Renal pelvis (tissue), 12 donors: ENCODE data around the gene ACP5. TPM values are rescaled to one million over a fixed set of nuclear protein-coding genes. Genes with fewer than 3 reads are reported as not detected.
"Not testable (repeated sequence)": the region's sequence is repeated elsewhere in the genome, so short reads cannot be mapped to it uniquely, and the experiment has no call there.

Experiments
- DNase-seq: peaks from one replicate; pipeline ENCODE4 v3.0.0-alpha.2; 2013
- long read RNA-seq, 16 experiments: transcript quantifications; one replicate each; lab custom pipeline, GENCODE V29; 2026
- polyA plus RNA-seq, 3 donors: library from polyadenylated mRNA; unstranded; fragments of 120-200 nt; gene quantifications; one replicate each; pipeline ENCODE4 v1.2.1, GENCODE V29; 2013; ENCODE audit not compliant: insufficient read length in 3 of 3

Gene ACP5
- 10 to 100 TPM; 12.8 to 14.9 (median 13.4) TPM for polyA plus RNA-seq
- long read RNA-seq, donor 1, partial matches to known transcripts = 0 of 7 reads
- long read RNA-seq, donor 1, other reads (novel, unspliced or antisense) = 0 of 7 reads
- long read RNA-seq, donor 2, partial matches to known transcripts = 0 of 4 reads
- long read RNA-seq, donor 2, other reads (novel, unspliced or antisense) = 0 of 4 reads
- long read RNA-seq, donor 3, partial matches to known transcripts = 0 of 5 reads
- long read RNA-seq, donor 3, other reads (novel, unspliced or antisense) = 0 of 5 reads
- long read RNA-seq, donor 4, partial matches to known transcripts = 0 of 6 reads
- long read RNA-seq, donor 4, other reads (novel, unspliced or antisense) = 0 of 6 reads
- long read RNA-seq, donor 5, partial matches to known transcripts = 0 of 12 reads
- long read RNA-seq, donor 5, other reads (novel, unspliced or antisense) = 11 of 12 reads
- long read RNA-seq, donor 6, partial matches to known transcripts = 0 of 1 reads
- long read RNA-seq, donor 6, other reads (novel, unspliced or antisense) = 0 of 1 reads
- long read RNA-seq, donor 7, partial matches to known transcripts = 0 of 3 reads
- long read RNA-seq, donor 7, other reads (novel, unspliced or antisense) = 0 of 3 reads
- long read RNA-seq, donor 8, partial matches to known transcripts = 0 of 1 reads
- long read RNA-seq, donor 8, other reads (novel, unspliced or antisense) = 0 of 1 reads
- long read RNA-seq, donor 9, transcript ACP5-201 (7 exons, 1,630 nt) = major isoform, 5 of 8 reads
- long read RNA-seq, donor 9, partial matches to known transcripts = 0 of 8 reads
- long read RNA-seq, donor 9, other reads (novel, unspliced or antisense) = 0 of 8 reads
- long read RNA-seq, donor 10, partial matches to known transcripts = 0 of 4 reads
- long read RNA-seq, donor 10, other reads (novel, unspliced or antisense) = 0 of 4 reads
- long read RNA-seq, donor 11, partial matches to known transcripts = 0 of 6 reads
- long read RNA-seq, donor 11, other reads (novel, unspliced or antisense) = 0 of 6 reads
- long read RNA-seq, donor 12, transcript ACP5-213 (5 exons, 1,381 nt) = major isoform, 7 of 13 reads
- long read RNA-seq, donor 12, partial matches to known transcripts = 0 of 13 reads
- long read RNA-seq, donor 12, other reads (novel, unspliced or antisense) = 0 of 13 reads
- long read RNA-seq, donor 13, partial matches to known transcripts = 0 of 3 reads
- long read RNA-seq, donor 13, other reads (novel, unspliced or antisense) = 0 of 3 reads
- long read RNA-seq, donor 14 = 0 reads
- long read RNA-seq, donor 15 = 0 reads
- long read RNA-seq, donor 16, partial matches to known transcripts = 0 of 5 reads
- long read RNA-seq, donor 16, other reads (novel, unspliced or antisense) = 0 of 5 reads

GRCh38 chr19:11577451-11578257, at the start of gene ACP5:
ACP5 (minus strand) TSS chr19:11577645; CDS start chr19:11577317, 328 bp downstream.
- DNase-seq = no peak

- DNase-seq = no peak
Measured at GRCh38 chr19:11626252-11626651, 48.8 kb upstream of the ACP5 start.

- DNase-seq = no peak
Measured at GRCh38 chr19:11624069-11624463, 46.6 kb upstream of the ACP5 start.

- DNase-seq = peak; percentile 15
Measured at GRCh38 chr19:11622401-11622800, 45.0 kb upstream of the ACP5 start.

- no peak for DNase-seq
Measured at GRCh38 chr19:11620553-11620952, 43.1 kb upstream of the ACP5 start.

- no peak for DNase-seq
Measured at GRCh38 chr19:11617180-11618062, 40.0 kb upstream of the ACP5 start.

GRCh38 chr19:11612816-11613511, 35.5 kb upstream of the ACP5 start:
- no peak for DNase-seq

- no peak for DNase-seq
Measured at GRCh38 chr19:11611730-11612129, 34.3 kb upstream of the ACP5 start.

- DNase-seq = no peak
Measured at GRCh38 chr19:11606484-11606883, 29.0 kb upstream of the ACP5 start.

GRCh38 chr19:11599704-11600103, 22.3 kb upstream of the ACP5 start:
- not testable (repeated sequence) for DNase-seq

- no peak for DNase-seq
Measured at GRCh38 chr19:11598746-11599145, 21.3 kb upstream of the ACP5 start.

- no peak for DNase-seq
Measured at GRCh38 chr19:11598103-11598483, 20.6 kb upstream of the ACP5 start.

GRCh38 chr19:11597202-11598102, 20.0 kb upstream of the ACP5 start, which contains the start of gene ZNF627:
ZNF627 (plus strand) TSS chr19:11597483; CDS start chr19:11597628, 145 bp downstream.
- DNase-seq = peak; percentile 99

- DNase-seq = no peak
Measured at GRCh38 chr19:11596156-11596555, 18.7 kb upstream of the ACP5 start.

- DNase-seq = no peak
Measured at GRCh38 chr19:11594084-11594483, 16.6 kb upstream of the ACP5 start.

GRCh38 chr19:11587975-11588631, 10.7 kb upstream of the ACP5 start:
- no peak for DNase-seq

- no peak for DNase-seq
Measured at GRCh38 chr19:11587302-11587974, 10.0 kb upstream of the ACP5 start.
